HG03045 (cell line): Measurements from ENCODE around the gene CRLF1.

Experiments used
- ATAC-seq: cut with Tn5 transposase; IDR thresholded peaks from one replicate; pipeline ENCODE4 v1.9.1; 2021; ENCODE audit warnings: mild to moderate bottlenecking, moderate library complexity; ENCODE audit not compliant: unreplicated experiment

CRLF1 gene

GRCh38 chr19:18606281-18607225, at the start of gene CRLF1:
CRLF1 (minus strand) TSS chr19:18606799; CDS start chr19:18606656, 143 bp downstream.
- no peak for ATAC-seq

- ATAC-seq, result no peak
Measured at GRCh38 chr19:18655173-18655844, 48.7 kb upstream of the CRLF1 start.

- ATAC-seq, result no peak
Measured at GRCh38 chr19:18654469-18654868, 47.9 kb upstream of the CRLF1 start.

GRCh38 chr19:18653853-18654252, 47.3 kb upstream of the CRLF1 start:
- ATAC-seq, result no peak

GRCh38 chr19:18651733-18652132, 45.1 kb upstream of the CRLF1 start:
- no peak for ATAC-seq

GRCh38 chr19:18651300-18651699, 44.7 kb upstream of the CRLF1 start:
- no peak for ATAC-seq

GRCh38 chr19:18650468-18651041, 44.0 kb upstream of the CRLF1 start:
- ATAC-seq, result no peak

GRCh38 chr19:18650021-18650390, 43.4 kb upstream of the CRLF1 start:
- no peak for ATAC-seq

- ATAC-seq, result no peak
Measured at GRCh38 chr19:18649371-18650020, 42.9 kb upstream of the CRLF1 start.

- ATAC-seq, result no peak
Measured at GRCh38 chr19:18648973-18649315, 42.3 kb upstream of the CRLF1 start.

GRCh38 chr19:18647807-18648206, 41.2 kb upstream of the CRLF1 start:
- no peak for ATAC-seq

GRCh38 chr19:18647371-18647767, 40.8 kb upstream of the CRLF1 start:
- no peak for ATAC-seq

GRCh38 chr19:18646535-18647370, 40.2 kb upstream of the CRLF1 start:
- no peak for ATAC-seq

GRCh38 chr19:18645035-18645511, 38.5 kb upstream of the CRLF1 start:
- no peak for ATAC-seq

- ATAC-seq, result no peak
Measured at GRCh38 chr19:18644196-18645034, 37.8 kb upstream of the CRLF1 start.

GRCh38 chr19:18639706-18640243, 33.2 kb upstream of the CRLF1 start:
- ATAC-seq, result no peak

GRCh38 chr19:18637673-18638630, 31.4 kb upstream of the CRLF1 start:
- ATAC-seq, result no peak
